ENCODE measurements around the gene ARPP19.
A peak's percentile ranks its signal among the peaks of the same experiment; 100 is the strongest.
"Not testable (repeated sequence)": the region's sequence is repeated elsewhere in the genome, so short reads cannot be mapped to it uniquely, and the experiment has no call there.

The ARPP19 gene

GRCh38 chr15:52552303-52552702 lies 16.5 kb downstream of the ARPP19 start:
- no peak for DNase-seq
- intact Hi-C loops (cut with DNase I): no loop called here

- no peak for DNase-seq
- intact Hi-C loops (cut with DNase I): no loop called here
These were observed 17.1 kb downstream of the ARPP19 start for GRCh38 chr15:52551762-52552161.

GRCh38 chr15:52551186-52551585 lies 17.6 kb downstream of the ARPP19 start:
- intact Hi-C loops (cut with DNase I); DNase-seq: not testable (repeated sequence)

- DNase-seq: peak in 1 of 10 donors; percentile 63
- intact Hi-C loops (cut with DNase I): no loop called here
These were observed 22.6 kb downstream of the ARPP19 start for GRCh38 chr15:52546031-52546751.

- intact Hi-C loops (cut with DNase I): no loop called here
- DNase-seq: no peak
These were observed 28.3 kb downstream of the ARPP19 start for GRCh38 chr15:52540374-52541012.

GRCh38 chr15:52537459-52537858 lies 31.4 kb downstream of the ARPP19 start:
- intact Hi-C loops (cut with DNase I): no loop called here

GRCh38 chr15:52532427-52532826 lies 36.4 kb downstream of the ARPP19 start:
- intact Hi-C loops (cut with DNase I): no loop called here
- DNase-seq: no peak

More at GRCh38 chr15:52537459-52537858, 31.4 kb downstream of the ARPP19 start:
- DNase-seq: no peak

GRCh38 chr15:52529940-52530339 lies 38.9 kb downstream of the ARPP19 start:
- intact Hi-C loops (cut with DNase I): loop anchor here (1.0 to 5.0 kb wide), 3 partner anchors 37 to 199 kb away; partner anchors contain the start of genes ARPP19 and ATOSA

GRCh38 chr15:52529341-52529924 lies 39.4 kb downstream of the ARPP19 start:
- peak in 6 of 10 donors; percentile 15 to 85 (median 35) for DNase-seq
- intact Hi-C loops (cut with DNase I): loop anchor here (1.0 to 5.0 kb wide), 3 partner anchors 38 to 198 kb away; partner anchors contain the start of genes ARPP19 and ATOSA

More at GRCh38 chr15:52529940-52530339, 38.9 kb downstream of the ARPP19 start:
- peak in 1 of 10 donors; percentile 48 for DNase-seq

GRCh38 chr15:52528564-52529340 lies 40.1 kb downstream of the ARPP19 start, which contains the start of gene MYO5A:
TSS of gene MYO5A (minus strand) at chr15:52528880. CDS start at chr15:52528806, 74 bp downstream.
- peak; percentile 74 to 97 (median 77) for DNase-seq

GRCh38 chr15:52527911-52528563 lies 40.8 kb downstream of the ARPP19 start:
- intact Hi-C loops (cut with DNase I): loop anchor here (5.0 kb wide), 2 partner anchors 39 to 149 kb away; partner anchors contain the start of genes ARPP19 and ATOSA
- DNase-seq: peak in 9 of 10 donors; percentile 19 to 89 (median 48)

More at GRCh38 chr15:52528564-52529340, 40.1 kb downstream of the ARPP19 start, which contains the start of gene MYO5A:
- intact Hi-C loops (cut with DNase I): loop anchor here (1.0 to 5.0 kb wide), 3 partner anchors 39 to 197 kb away; partner anchors contain the start of genes ARPP19 and ATOSA

GRCh38 chr15:52527196-52527910 lies 41.5 kb downstream of the ARPP19 start:
- no peak for DNase-seq
- intact Hi-C loops (cut with DNase I): loop anchor here (5.0 kb wide), 2 partner anchors 40 to 150 kb away; partner anchors contain the start of genes ARPP19 and ATOSA

- intact Hi-C loops (cut with DNase I): loop anchor here (5.0 kb wide), 2 partner anchors 43 to 153 kb away; partner anchors contain the start of genes ARPP19 and ATOSA
- no peak for DNase-seq
These were observed 44.4 kb downstream of the ARPP19 start for GRCh38 chr15:52524223-52525136.

GRCh38 chr15:52523647-52524046 lies 45.2 kb downstream of the ARPP19 start:
- intact Hi-C loops (cut with DNase I): no loop called here
- DNase-seq: no peak

GRCh38 chr15:52523192-52523591 lies 45.6 kb downstream of the ARPP19 start:
- DNase-seq: no peak
- intact Hi-C loops (cut with DNase I): no loop called here

GRCh38 chr15:52521682-52522081 lies 47.1 kb downstream of the ARPP19 start:
- intact Hi-C loops (cut with DNase I): no loop called here

GRCh38 chr15:52520421-52520820 lies 48.4 kb downstream of the ARPP19 start:
- DNase-seq: no peak
- intact Hi-C loops (cut with DNase I): no loop called here

More at GRCh38 chr15:52521682-52522081, 47.1 kb downstream of the ARPP19 start:
- no peak for DNase-seq
